ENCODE data around the gene PRKCB.

DNA sequence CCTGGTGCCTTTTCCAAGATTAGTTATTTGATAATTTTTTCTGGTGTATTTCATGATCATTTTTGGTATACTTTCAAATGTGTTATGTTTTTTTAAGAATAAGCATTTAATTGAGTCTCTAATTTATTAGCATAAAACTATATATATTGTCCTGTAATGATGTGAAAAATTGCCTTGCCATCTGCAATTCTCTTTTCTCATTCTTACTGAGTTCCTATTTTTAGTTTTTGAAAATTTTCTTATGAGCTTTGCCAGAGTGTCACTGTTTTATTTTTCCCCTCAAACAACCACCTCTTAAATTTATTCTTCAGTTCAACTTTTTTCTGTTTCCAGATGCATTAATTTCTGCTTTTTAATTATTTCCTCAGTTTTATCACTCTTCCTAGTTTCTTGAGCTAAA, 59.3 kb downstream of the PRKCB start:
- no peak for TF ChIP-seq EP300 (IDR thresholded peaks at IDR 0.05)
- TF ChIP-seq, protein P1, sequence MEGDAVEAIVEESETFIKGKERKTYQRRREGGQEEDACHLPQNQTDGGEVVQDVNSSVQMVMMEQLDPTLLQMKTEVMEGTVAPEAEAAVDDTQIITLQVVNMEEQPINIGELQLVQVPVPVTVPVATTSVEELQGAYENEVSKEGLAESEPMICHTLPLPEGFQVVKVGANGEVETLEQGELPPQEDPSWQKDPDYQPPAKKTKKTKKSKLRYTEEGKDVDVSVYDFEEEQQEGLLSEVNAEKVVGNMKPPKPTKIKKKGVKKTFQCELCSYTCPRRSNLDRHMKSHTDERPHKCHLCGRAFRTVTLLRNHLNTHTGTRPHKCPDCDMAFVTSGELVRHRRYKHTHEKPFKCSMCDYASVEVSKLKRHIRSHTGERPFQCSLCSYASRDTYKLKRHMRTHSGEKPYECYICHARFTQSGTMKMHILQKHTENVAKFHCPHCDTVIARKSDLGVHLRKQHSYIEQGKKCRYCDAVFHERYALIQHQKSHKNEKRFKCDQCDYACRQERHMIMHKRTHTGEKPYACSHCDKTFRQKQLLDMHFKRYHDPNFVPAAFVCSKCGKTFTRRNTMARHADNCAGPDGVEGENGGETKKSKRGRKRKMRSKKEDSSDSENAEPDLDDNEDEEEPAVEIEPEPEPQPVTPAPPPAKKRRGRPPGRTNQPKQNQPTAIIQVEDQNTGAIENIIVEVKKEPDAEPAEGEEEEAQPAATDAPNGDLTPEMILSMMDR (IDR thresholded peaks at IDR 0.05), result no peak
- no peak for TF ChIP-seq POLR2A (IDR thresholded peaks at IDR 0.05)

All from ovary (tissue), 3 donors.